GM18870 (cell line): ENCODE measurements around the gene CCDC51.

Experiments used
- ATAC-seq: cut with Tn5 transposase; IDR thresholded peaks from one replicate; pipeline ENCODE4 v1.9.1; 2021; ENCODE audit warnings: moderate library complexity; ENCODE audit not compliant: unreplicated experiment

CCDC51 gene

GRCh38 chr3:48422272-48422671, 17.6 kb downstream of the CCDC51 start:
- ATAC-seq = no peak

GRCh38 chr3:48420561-48420960, 19.4 kb downstream of the CCDC51 start:
- no peak for ATAC-seq

- ATAC-seq = no peak
These were observed 20.3 kb downstream of the CCDC51 start for GRCh38 chr3:48419597-48419996.

GRCh38 chr3:48419149-48419548, 20.8 kb downstream of the CCDC51 start:
- ATAC-seq = no peak

GRCh38 chr3:48418651-48419050, 21.3 kb downstream of the CCDC51 start:
- no peak for ATAC-seq

DNA sequence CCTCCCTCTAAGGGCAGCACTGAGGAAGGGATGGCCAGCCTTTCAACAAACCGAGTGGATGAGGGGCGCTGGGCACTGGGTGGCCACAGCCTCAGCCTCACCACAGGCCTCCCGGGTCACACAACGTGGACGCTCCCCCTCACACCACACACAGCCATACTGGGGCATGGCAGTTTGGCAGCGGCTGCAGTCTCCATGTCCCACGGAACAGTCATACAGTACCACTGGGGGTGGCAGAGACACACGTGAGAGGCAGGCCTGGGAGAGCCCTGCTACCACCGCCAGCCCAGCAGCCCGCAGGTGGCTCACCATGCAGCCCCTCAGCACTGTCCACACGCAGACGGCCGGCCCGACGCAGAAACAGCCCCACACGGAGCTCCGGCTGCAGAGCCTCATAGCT, 21.8 kb downstream of the CCDC51 start:
- ATAC-seq = no peak

- ATAC-seq = no peak
These were observed 22.3 kb downstream of the CCDC51 start for GRCh38 chr3:48417529-48418108.

DNA sequence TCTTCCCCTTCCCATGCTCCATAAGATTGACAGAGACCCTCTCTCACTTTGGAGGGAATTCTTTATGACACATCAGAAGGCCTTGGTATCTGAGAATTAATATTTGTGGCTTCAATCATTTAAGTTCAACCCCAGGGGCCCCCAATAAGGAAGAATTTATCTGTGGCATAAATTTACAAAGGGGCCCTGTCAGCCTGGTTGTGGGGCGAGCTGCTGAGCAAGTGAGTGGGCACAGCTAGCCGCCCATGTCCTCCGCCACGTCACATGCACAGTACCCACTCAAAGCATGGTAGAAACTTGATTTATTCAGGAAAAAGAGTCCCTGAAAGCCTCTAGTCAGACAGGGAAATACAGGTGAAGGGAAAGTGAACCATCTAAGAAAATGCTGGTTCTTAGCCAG, 23.4 kb downstream of the CCDC51 start:
- no peak for ATAC-seq

DNA sequence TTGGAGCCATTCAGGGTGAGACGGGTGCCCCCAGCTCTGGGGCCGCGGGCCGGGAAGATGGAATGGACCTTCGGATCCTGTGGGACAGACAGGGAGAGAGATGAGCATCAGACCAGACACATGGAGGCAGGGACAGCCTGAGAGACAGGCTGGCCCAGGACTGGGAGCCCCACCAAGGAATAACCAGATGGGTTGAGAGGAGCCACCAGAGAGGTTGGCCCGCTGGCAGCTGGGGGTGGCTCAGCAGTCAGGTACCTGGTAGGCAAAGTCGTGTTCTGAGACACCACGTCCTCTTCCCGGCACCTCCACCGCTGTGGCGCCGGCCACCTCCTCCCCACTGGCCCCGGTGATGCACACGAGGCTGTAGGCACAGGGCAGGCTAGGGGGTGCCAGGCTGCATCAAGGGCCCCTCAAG, 23.8 kb downstream of the CCDC51 start:
- ATAC-seq = no peak

DNA sequence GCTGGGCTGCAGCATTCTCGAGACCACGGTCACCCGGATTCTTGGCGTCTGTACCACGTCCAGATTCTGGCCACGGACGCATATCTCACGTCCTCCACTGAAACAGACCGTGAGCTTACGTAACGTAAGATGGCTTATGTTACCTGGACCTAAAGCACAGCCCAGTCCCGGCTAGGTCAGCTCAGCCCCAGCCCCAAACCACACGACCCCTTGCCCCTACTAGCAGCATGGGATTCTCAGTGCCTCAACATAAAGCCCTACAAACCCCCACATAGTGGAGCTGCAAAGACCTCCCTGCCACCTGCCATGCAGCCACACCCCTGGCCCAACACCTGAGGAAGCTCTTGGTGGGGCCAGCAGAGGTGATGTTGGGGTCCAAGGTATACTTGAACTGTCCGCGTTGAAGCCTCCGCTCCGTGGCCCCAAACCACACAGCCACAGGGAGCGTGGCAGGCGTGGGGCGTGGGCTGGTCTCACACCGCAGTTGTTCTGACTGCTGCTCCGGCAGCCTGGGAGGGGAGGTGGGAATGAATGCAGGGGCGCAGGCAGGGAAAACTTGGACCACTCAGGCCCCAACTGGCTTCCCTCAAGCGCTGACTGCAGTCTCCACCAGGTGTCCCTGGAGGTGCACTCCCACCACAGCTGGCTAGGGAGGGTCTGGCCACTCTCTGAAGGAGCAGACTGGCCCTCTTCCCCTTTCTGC, 24.5 kb downstream of the CCDC51 start:
- no peak for ATAC-seq

- ATAC-seq = no peak
These were observed 25.3 kb downstream of the CCDC51 start for GRCh38 chr3:48414376-48415250.

GRCh38 chr3:48413611-48414010, 26.3 kb downstream of the CCDC51 start:
- ATAC-seq = no peak

DNA sequence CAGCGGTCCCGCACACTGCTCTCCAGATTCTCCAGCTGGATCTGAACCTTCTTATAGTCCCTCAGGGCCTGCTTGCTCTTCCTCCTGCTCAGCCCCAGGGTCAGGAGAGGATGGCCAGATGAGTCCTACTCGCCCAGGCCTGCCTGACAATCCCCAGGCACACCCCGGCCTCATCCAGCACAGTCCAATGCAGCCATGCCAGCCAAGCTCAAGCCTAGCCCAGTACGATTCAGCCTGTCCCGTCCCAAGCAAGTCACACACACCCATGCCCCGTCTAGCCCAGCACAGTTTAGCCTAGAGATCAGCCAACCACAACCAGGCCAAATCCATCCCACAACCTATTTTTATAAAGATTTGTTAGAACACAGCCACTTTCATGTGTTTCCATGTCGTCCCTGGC, 26.8 kb downstream of the CCDC51 start:
- no peak for ATAC-seq

DNA sequence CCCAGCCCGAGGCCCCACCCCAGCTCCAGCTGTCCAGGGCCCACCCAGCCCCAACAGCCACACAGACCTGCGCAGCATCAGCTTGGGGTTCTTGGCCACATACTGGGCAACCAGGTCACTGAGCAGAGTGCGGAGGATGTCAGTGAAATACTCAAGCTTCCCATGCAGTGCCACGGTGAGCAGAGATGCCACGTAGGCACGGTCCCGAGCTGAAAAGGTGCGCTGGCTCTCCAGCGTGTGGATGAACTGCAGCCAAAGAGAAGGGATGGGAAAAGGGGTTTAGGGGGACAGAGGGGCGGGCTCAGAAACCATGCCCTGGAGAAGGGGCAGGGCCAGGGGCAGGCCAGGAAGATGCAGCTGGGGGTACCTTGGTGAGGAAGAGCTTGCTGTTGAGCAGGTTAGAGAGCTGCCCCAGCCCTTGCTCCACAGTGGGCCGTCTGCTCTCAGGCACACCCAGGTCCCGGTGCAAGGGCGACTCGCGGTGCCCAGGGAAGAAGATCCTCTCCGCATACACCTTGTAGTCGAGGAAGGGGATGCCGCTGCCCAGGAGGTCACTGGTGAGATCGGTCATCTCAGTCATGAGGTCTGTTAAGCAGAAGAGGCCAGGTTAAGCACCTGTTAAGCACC, 27.4 kb downstream of the CCDC51 start:
- no peak for ATAC-seq

- no peak for ATAC-seq
These were observed 28.1 kb downstream of the CCDC51 start for GRCh38 chr3:48411606-48412374.

- no peak for ATAC-seq
These were observed 28.8 kb downstream of the CCDC51 start for GRCh38 chr3:48411041-48411588.

GRCh38 chr3:48410205-48411040, 29.5 kb downstream of the CCDC51 start:
- no peak for ATAC-seq

DNA sequence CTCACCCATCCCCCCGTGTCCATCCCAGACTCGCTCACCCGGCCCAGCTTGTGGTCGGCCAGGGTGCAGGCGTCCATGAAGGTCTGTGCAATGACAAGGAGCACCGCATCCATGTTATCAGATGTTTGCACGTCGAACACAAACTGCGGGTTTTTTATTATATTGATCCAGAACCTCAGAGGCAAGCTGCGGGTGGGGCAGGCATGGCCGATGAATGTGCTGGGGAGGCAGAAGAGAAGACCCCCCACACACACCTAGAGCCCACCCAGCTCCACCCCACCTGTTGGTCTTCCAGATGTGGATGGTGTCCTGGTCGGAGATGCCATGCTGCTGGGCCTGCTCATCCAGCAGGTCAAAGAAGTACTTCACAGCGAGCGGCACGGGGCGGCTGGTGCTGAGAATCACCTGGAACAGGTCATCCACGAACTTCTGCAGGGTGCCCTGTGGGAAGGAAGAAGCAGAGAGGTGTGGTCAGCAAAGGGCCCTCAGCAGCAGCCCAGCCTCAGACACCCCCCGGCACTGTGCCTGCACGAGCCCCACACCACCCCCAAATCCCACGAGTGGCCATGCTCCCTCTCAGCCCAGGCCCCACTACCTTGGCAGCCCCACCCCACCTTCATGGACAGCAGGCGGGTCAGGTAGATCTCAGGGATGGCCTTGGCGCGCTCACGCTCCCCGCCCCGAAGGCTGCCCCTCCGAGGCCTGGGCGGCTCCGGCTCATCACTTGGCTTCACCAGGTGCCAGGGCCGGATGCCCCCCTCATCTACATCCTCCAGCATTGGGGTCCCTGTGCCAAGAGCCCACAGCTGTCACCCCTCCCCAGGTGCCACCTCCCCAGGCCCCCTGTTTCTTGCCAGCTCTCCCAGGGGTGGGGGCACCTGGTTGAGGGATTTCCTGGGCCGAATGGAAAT, 30.4 kb downstream of the CCDC51 start:
- no peak for ATAC-seq
